ENCODE results near the gene BRD3. TPM values are rescaled to one million over a fixed set of nuclear protein-coding genes. Genes with fewer than 3 reads are reported as not detected.

BRD3 gene
- total and polyA plus RNA-seq, 3 donors from 2014 or later: 30.2 to 64.5 (median 44.3) TPM

DNA sequence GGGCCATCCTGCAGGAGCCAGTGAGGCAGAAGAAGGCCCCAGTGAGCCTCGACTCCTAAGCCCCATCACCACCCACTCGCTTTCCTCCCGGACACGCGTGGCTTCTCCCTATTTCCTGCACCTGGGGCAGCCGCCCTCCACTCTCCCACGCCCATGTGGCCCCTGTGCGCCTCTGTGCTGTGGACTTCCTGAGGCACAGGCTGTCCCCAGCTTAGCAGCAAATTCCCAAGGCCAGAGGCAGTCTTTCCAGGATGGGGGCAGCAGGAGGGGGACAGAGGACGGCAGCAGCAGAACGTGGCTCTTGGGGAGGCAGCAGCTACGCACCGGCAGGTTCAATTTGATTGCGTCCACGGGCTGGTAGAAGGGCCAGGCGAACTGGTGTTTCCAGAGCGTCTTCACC lies 14.9 kb downstream of the BRD3 start:
- intact Hi-C loops (cut with DNase I; ENCODE audit: low total_unique reads): no loop called here
- Histone ChIP-seq H3K4me1 (peaks cover 42% of the 10 kb centered on the region), H3K36me3 (ENCODE audit: low read depth, missing control alignments) (no peaks in the 10 kb centered on the region), H3K4me3 (no peak overlapping the region), H3K9me3 (no peaks in the 10 kb centered on the region), H3K27ac (no peak overlapping the region), H3K27me3 (no peaks in the 10 kb centered on the region)
- no peak for TF ChIP-seq POLR2A (IDR thresholded peaks at IDR 0.05)
- TF ChIP-seq CTCF (IDR thresholded peaks at IDR 0.05): no peak
- no peak for DNase-seq
- WGBS, 2 donors: 86 to 88% methylated on average over 11 to 16 of the region's 16 CpGs

DNA sequence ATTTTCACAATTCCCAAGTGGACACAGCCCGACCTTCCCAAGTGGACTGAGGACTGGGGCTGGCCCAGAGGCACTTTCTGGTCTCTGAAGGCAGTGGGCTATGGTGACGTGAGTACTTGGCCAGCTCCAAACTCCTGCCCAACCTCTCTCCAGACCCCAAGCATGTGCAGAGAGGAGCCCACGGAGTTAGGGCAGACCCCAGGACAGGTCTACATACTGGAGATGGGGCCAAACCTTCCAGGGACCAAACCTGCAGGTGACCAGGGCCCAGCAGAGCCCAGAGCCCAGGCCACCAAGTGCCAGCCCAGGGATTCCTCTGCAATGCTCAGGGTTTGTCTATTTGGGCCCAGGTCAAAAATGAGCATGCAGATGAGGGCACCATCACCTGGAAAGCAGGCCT lies 15.3 kb downstream of the BRD3 start:
- Histone ChIP-seq H3K27me3 (no peaks in the 10 kb centered on the region), H3K4me1 (peaks cover 37% of the 10 kb centered on the region), H3K36me3 (ENCODE audit: low read depth, missing control alignments) (no peaks in the 10 kb centered on the region), H3K9me3 (no peaks in the 10 kb centered on the region), H3K27ac (no peak overlapping the region), H3K4me3 (no peak overlapping the region)
- 89 to 91% methylated on average over 2 to 3 of the region's 3 CpGs for WGBS, 2 donors
- intact Hi-C loops (cut with DNase I; ENCODE audit: low total_unique reads): no loop called here
- no peak for DNase-seq
- TF ChIP-seq CTCF (IDR thresholded peaks at IDR 0.05) (no peak), POLR2A (IDR thresholded peaks at IDR 0.05) (no peak)

DNA sequence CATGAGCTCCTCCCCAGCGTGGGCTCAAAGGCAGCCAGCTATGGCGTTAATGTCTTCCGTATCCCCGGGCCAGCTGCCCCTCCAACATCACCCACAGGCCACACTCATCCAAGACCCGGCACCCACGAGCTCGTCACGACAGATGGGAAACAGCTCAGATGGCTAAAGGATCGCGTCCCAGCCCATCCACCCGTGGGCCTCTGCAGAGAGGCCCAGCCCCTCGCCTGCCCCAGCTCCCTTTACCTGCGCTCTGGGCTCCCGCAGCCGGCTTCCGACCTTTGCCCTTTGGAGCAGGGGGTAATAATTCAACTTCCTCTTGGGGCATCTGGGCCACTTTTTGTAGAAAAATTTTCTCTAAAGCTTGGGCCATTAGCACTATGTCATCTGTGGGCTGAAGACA lies 16.5 kb downstream of the BRD3 start:
- 87 to 90% methylated on average over 15 to 16 of the region's 16 CpGs for WGBS, 2 donors
- intact Hi-C loops (cut with DNase I; ENCODE audit: low total_unique reads): no loop called here
- TF ChIP-seq POLR2A (IDR thresholded peaks at IDR 0.05) (no peak), CTCF (IDR thresholded peaks at IDR 0.05) (no peak)
- Histone ChIP-seq H3K27ac (no peak overlapping the region), H3K4me1 (peaks cover 28% of the 10 kb centered on the region), H3K36me3 (ENCODE audit: low read depth, missing control alignments) (no peaks in the 10 kb centered on the region), H3K9me3 (no peaks in the 10 kb centered on the region), H3K27me3 (no peaks in the 10 kb centered on the region), H3K4me3 (no peak overlapping the region)
- DNase-seq: no peak

DNA sequence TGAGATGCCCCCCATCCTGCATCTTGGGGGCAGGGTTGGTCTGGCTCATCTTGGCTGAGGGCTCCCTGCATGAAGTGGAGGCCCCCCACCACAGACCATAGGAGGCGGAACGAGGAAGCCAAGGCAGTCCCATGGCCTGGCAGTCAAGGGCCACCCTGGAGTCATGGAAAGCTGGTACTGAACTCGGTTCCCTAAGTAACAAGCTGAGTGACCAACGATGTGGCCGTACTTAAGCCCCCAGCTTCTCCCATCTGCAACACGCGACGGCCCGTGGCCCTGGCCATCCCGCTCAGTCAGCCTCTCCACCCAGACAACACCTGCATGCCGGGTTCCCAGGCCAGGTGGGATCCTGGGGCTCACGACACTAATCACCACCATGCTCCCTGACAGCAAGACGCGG lies 17.1 kb downstream of the BRD3 start:
- peaks cover 22% of the 10 kb centered on the region for H3K4me1 ChIP-seq
- DNase-seq: no peak
- H3K27me3 ChIP-seq: no peaks in the 10 kb centered on the region
- no peaks in the 10 kb centered on the region for H3K9me3 ChIP-seq
- intact Hi-C loops (cut with DNase I; ENCODE audit: low total_unique reads): no loop called here
- 80 to 97% methylated on average over 2 to 13 of the region's 14 CpGs for WGBS, 2 donors
- TF ChIP-seq CTCF (IDR thresholded peaks at IDR 0.05) (no peak), POLR2A (IDR thresholded peaks at IDR 0.05) (no peak)
- H3K27ac ChIP-seq: no peak overlapping the region
- no peaks in the 10 kb centered on the region for H3K36me3 ChIP-seq (ENCODE audit: low read depth, missing control alignments)
- no peak overlapping the region for H3K4me3 ChIP-seq

DNA sequence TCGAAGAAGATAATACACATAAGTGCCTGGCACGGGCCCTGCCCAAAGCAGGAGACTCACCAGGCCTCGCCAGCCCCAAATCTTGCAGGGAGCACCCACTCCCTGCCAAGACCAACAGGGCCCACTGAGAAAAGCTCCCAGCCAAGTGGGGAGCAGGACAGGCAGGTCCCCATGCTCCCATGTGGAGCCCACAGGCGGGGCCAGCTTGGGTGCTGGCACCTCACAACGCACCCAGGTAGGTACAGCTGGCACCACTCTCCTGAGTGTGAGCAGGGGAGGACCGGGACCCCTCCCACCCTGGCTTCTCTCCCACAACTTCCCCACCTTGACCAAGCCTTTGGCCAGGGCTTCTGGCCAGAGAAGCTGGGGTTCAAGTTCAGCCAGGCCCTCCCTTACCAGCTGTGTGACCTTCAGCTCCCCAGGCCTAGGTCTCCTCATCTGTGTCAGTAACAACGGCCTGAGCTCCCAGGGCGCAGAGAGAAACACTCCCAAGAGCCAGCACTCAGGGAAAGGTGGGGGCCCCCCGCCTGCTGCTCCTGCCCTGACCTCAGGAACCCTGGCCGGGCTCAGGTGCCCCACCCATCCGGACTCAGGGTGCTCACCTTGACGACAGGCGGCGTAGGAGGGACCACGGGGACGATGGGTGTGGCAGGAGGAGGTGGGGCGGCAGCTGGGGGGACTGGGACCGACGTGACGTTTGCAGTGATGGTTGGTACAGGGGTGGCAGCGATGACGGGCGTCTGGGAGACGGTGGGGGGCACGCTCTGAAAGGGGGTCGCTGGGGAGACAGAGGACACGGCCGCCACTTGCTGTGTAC lies 17.8 kb downstream of the BRD3 start:
- intact Hi-C loops (cut with DNase I; ENCODE audit: low total_unique reads): no loop called here
- Histone ChIP-seq H3K4me1 (peaks cover 15% of the 10 kb centered on the region), H3K4me3 (no peak overlapping the region), H3K27ac (no peak overlapping the region), H3K27me3 (no peaks in the 10 kb centered on the region), H3K9me3 (no peaks in the 10 kb centered on the region), H3K36me3 (ENCODE audit: low read depth, missing control alignments) (no peaks in the 10 kb centered on the region)
- DNase-seq: no peak
- TF ChIP-seq CTCF (IDR thresholded peaks at IDR 0.05) (no peak), POLR2A (IDR thresholded peaks at IDR 0.05) (no peak)
- WGBS, 2 donors: 82 to 84% methylated on average over 11 to 28 of the region's 28 CpGs

Data from testis (tissue), 3 donors.